K562 (cell line): Measurements from ENCODE around the gene ABHD5. TPM values are rescaled to one million over a fixed set of nuclear protein-coding genes. Genes with fewer than 3 reads are reported as not detected.

Experiments
- ATAC-seq: fragments of 200-7000 bp; cut with Tn5 transposase; 3 replicates; pipeline ENCODE4 v1.9.1; 2020; ENCODE audit warnings: moderate library complexity
- BruUV-seq: library from RNA; stranded (reverse); fragments of 400-500 nt; replicated peaks from 2 replicates; lab custom pipeline; 2021; lab: Mats Ljungman, UMichigan
- CTCF ChIA-PET: fragments of 300-600 bp; formaldehyde crosslinking; extraction: SDS; loops from one replicate; lab custom pipeline; 2021; ENCODE audit warnings: low intra/inter-chr PET ratio; lab: Yijun Ruan, JAX
- POLR2A ChIA-PET: fragments of 300-600, 350-650 bp; sonication (Branson Sonifier 250); formaldehyde crosslinking; extraction: SDS; loops from one replicate; lab custom pipeline; 2021; ENCODE audit warnings: antibody characterized with exemption, inconsistent platforms; lab: Yijun Ruan, JAX
- DNase-seq, 4 experiments: peaks; one replicate each; pipeline versions ENCODE4 v3.0.0 to v3.0.0-alpha.2; 2011 to 2018; ENCODE audit warnings: low spot score in 3 of 4, mixed read lengths in 3 of 4; ENCODE audit errors: extremely low read depth in 1 of 4
- FAIRE-seq: peaks from 2 replicates; lab custom pipeline; 2011; peaks lifted over from hg19 to GRCh38; lab: Jason Lieb, UNC
- H2AFZ ChIP-seq: 2 replicates; pipeline ENCODE4 v1.6.0; 2011; ENCODE audit warnings: low read depth, low read length, control low read depth, inconsistent platforms
- H3K27ac ChIP-seq: fragments of 200-600 bp; 3 replicates; pipeline ENCODE4 v1.8.0; 2011; ENCODE audit warnings: low read depth, mild to moderate bottlenecking, control low read depth, inconsistent platforms, low read length, moderate library complexity, mixed read lengths; ENCODE audit errors: extremely low read depth
- H3K27me3 ChIP-seq, 2 experiments: fragments of 300-600 bp in 1 of 2; 2 replicates in 1 of 2; 3 replicates in 1 of 2; pipeline versions ENCODE4 v1.6.0 to v1.8.0; 2011; ENCODE audit warnings: inconsistent platforms in 2 of 2, low read length in 2 of 2, mild to moderate bottlenecking in 1 of 2, mixed read lengths in 1 of 2, moderate library complexity in 1 of 2; ENCODE audit not compliant: control insufficient read depth in 2 of 2, insufficient read depth in 2 of 2
- H3K36me3 ChIP-seq: fragments of 300-600 bp; 3 replicates; pipeline ENCODE4 v1.8.0; 2011; ENCODE audit warnings: mild to moderate bottlenecking, low read length, inconsistent platforms; ENCODE audit not compliant: control insufficient read depth, insufficient read depth
- H3K4me1 ChIP-seq, 2 experiments: fragments of 200-600 bp in 1 of 2; replicated peaks in 1 of 2; 2 replicates in 1 of 2; 3 replicates in 1 of 2; pipeline versions ENCODE4 v1.5.1 to v1.8.0; 2011; ENCODE audit warnings: inconsistent platforms in 2 of 2, low read length in 2 of 2, mild to moderate bottlenecking in 1 of 2, mixed read lengths in 1 of 2, moderate library complexity in 1 of 2; ENCODE audit not compliant: control insufficient read depth in 2 of 2, insufficient read depth in 2 of 2
- H3K4me2 ChIP-seq: 2 replicates; pipeline ENCODE4 v1.6.1; 2011; ENCODE audit warnings: low read length, control low read depth, inconsistent platforms, mixed read lengths; ENCODE audit not compliant: insufficient read depth
- H3K4me3 ChIP-seq: fragments of 200-600 bp; sonication (generic), shearing (Covaris generic); 2 replicates; pipeline ENCODE4 v1.5.1; 2016; ENCODE audit warnings: control low read depth, inconsistent platforms
- H3K79me2 ChIP-seq: fragments of 200-600 bp; 3 replicates; pipeline ENCODE4 v1.8.0; 2011; ENCODE audit warnings: low read length, inconsistent platforms; ENCODE audit not compliant: control insufficient read depth, insufficient read depth
- H3K9ac ChIP-seq, 2 experiments: 2 replicates each; pipeline versions ENCODE4 v1.6.0 to v1.6.1; 2011; ENCODE audit warnings: low read depth in 2 of 2, low read length in 2 of 2, control low read depth in 1 of 2, inconsistent platforms in 1 of 2, mild to moderate bottlenecking in 1 of 2, mixed read lengths in 1 of 2; ENCODE audit not compliant: insufficient read depth in 1 of 2
- H3K9me1 ChIP-seq: one replicate; pipeline ENCODE4 v1.6.0; 2011; ENCODE audit warnings: inconsistent platforms, mild to moderate bottlenecking, low read length, moderate library complexity; ENCODE audit not compliant: control insufficient read depth, insufficient read depth
- H3K9me3 ChIP-seq: replicated peaks from 2 replicates; pipeline ENCODE4 v1.5.1; 2011; ENCODE audit warnings: low read depth, low read length, inconsistent platforms; ENCODE audit not compliant: control insufficient read depth, insufficient read depth
- H4K20me1 ChIP-seq: replicated peaks from 2 replicates; pipeline ENCODE4 v1.6.1; 2011; ENCODE audit warnings: low read length, inconsistent platforms, mixed read lengths; ENCODE audit not compliant: control insufficient read depth, insufficient read depth
- ARID1B ChIP-seq: fragments of 450-650 bp; IDR thresholded peaks from 2 replicates; pipeline ENCODE4 v1.6.1; 2016; ENCODE audit warnings: antibody characterized with exemption, mild to moderate bottlenecking, inconsistent platforms
- ATF3 ChIP-seq, 2 experiments: fragments of 450-650 bp in 1 of 2; sonication (generic) in 1 of 2; formaldehyde crosslinking in 1 of 2; IDR thresholded peaks in 1 of 2; conservative IDR thresholded peaks in 1 of 2; 2 replicates each; pipeline versions ENCODE4 v1.6.1 to v1.8.1; 2016 to 2023; ENCODE audit warnings: mild to moderate bottlenecking in 2 of 2, moderate library complexity in 2 of 2, inconsistent platforms in 1 of 2, missing genetic modification reagents in 1 of 2
- ATF7 ChIP-seq: fragments of 450-650 bp; IDR thresholded peaks from 2 replicates; pipeline ENCODE4 v1.7.1; 2014; ENCODE audit warnings: mild to moderate bottlenecking, moderate library complexity
- CXXC5 ChIP-seq: fragments of 250-450 bp; sonication (Bioruptor Pico); IDR thresholded peaks from 2 replicates; pipeline ENCODE4 v1.8.0; 2022; ENCODE audit warnings: inconsistent platforms, mild to moderate bottlenecking, moderate library complexity
- EZH2 ChIP-seq: IDR thresholded peaks from 2 replicates; pipeline ENCODE4 v1.6.1; 2012; ENCODE audit warnings: low read depth, mild to moderate bottlenecking, inconsistent platforms, low read length, borderline replicate concordance
- MYC ChIP-seq, 2 experiments: fragments of 250-450 bp in 1 of 2; sonication (Bioruptor Pico) in 1 of 2; IDR thresholded peaks; 2 replicates each; pipeline versions ENCODE4 v1.5.1 to v1.6.1; 2012 to 2021; ENCODE audit warnings: low read depth in 2 of 2, borderline replicate concordance in 1 of 2, improper control_type of control experiment in 1 of 2, low read length in 1 of 2, mild to moderate bottlenecking in 1 of 2, moderate library complexity in 1 of 2
- NFXL1 ChIP-seq: fragments of 450-650 bp; formaldehyde crosslinking; IDR thresholded peaks from 2 replicates; pipeline ENCODE4 v1.4.0; 2021; ENCODE audit warnings: mild to moderate bottlenecking
- NONO ChIP-seq, 2 experiments: fragments of 200-400 bp in 1 of 2; fragments of 450-650 bp in 1 of 2; formaldehyde crosslinking in 1 of 2; IDR thresholded peaks; 2 replicates each; pipeline ENCODE4 v1.6.1; 2017; ENCODE audit warnings: low read depth in 2 of 2, mild to moderate bottlenecking in 2 of 2, moderate library complexity in 2 of 2, low read length in 1 of 2
- NR2C1 ChIP-seq, 2 experiments: fragments of 450-650 bp; IDR thresholded peaks; 2 replicates each; pipeline ENCODE4 v1.6.1; 2017; ENCODE audit warnings: mild to moderate bottlenecking in 2 of 2, antibody characterized with exemption in 1 of 2, inconsistent platforms in 1 of 2, missing compliant biosample characterization in 1 of 2, missing genetic modification characterization in 1 of 2
- PHB ChIP-seq: fragments of 250-450 bp; sonication (Bioruptor Pico); IDR thresholded peaks from 2 replicates; pipeline ENCODE4 v1.5.0; 2021
- POLR2A ChIP-seq: fragments of 450-650 bp; conservative IDR thresholded peaks from 2 replicates; pipeline ENCODE4 v1.6.1; 2016
- SNRNP70 ChIP-seq: fragments of 200-400 bp; formaldehyde crosslinking; optimal IDR thresholded peaks from 2 replicates; pipeline ENCODE3; 2017; ENCODE audit warnings: low read depth, low read length
- SPI1 ChIP-seq: IDR thresholded peaks from 2 replicates; pipeline ENCODE4 v1.6.1; 2011; ENCODE audit warnings: low read depth, low read length, control low read depth, borderline replicate concordance
- TEAD4 ChIP-seq, 2 experiments: sonication (generic) in 1 of 2; formaldehyde crosslinking in 1 of 2; IDR thresholded peaks; 2 replicates each; pipeline versions ENCODE4 v1.6.1 to v1.8.0; 2012 to 2022; ENCODE audit warnings: borderline replicate concordance in 1 of 2, inconsistent platforms in 1 of 2, low read length in 1 of 2, mild to moderate bottlenecking in 1 of 2, missing genetic modification reagents in 1 of 2
- ZNF584 ChIP-seq: fragments of 200-800 bp; sonication (Bioruptor generic); IDR thresholded peaks from 2 replicates; pipeline ENCODE4 v1.6.1; 2016; ENCODE audit warnings: low read depth, mild to moderate bottlenecking, missing genetic modification characterization, missing compliant biosample characterization
- ZNF766 ChIP-seq: fragments of 200-800 bp; sonication (Bioruptor generic); conservative IDR thresholded peaks from 2 replicates; pipeline ENCODE4 v1.6.1; 2016; ENCODE audit warnings: missing genetic modification characterization, missing compliant biosample characterization
- WGBS: fragments of 100-300 bp; shearing (Covaris generic); methylation state at CpG from one replicate; pipeline ENCODE4 v1.1.6; 2016; ENCODE audit warnings: low coverage, mixed read lengths; ENCODE audit not compliant: insufficient coverage; ENCODE audit errors: missing lambda C conversion rate; 5-methylcytosine and 5-hydroxymethylcytosine counted together
- in situ Hi-C: fragments of 300-500 bp; cut with MboI; formaldehyde crosslinking; loops from 4 replicates; pipeline ENCODE4 v1.15.0; 2018; ENCODE audit warnings: inconsistent platforms, mixed read lengths
- intact Hi-C: fragments of 100-400 bp; cut with micrococcal nuclease; formaldehyde crosslinking; loops from 2 replicates; pipeline ENCODE4 v1.14.2; 2022
- polyA plus RNA-seq, 8 experiments: library from polyadenylated mRNA; depleted of rRNA in 4 of 8; stranded (reverse) in 5 of 8; unstranded in 3 of 8; fragments of >200 nt; fragmentation: Nextera tagmentation in 2 of 8; fragmentation: Illumina TruSeq in 1 of 8; extraction: Ambion mirVana in 2 of 8; extraction: Trizol in 1 of 8; gene quantifications; 2 replicates each; pipeline versions ENCODE4 v1.2.1 to v1.2.3, GENCODE V29; 2011 to 2014; ENCODE audit warnings: inconsistent platforms in 1 of 8, missing spikeins in 1 of 8
- total RNA-seq, 7 experiments: library from RNA; depleted of rRNA in 6 of 7; stranded (reverse); fragments of >200 nt in 6 of 7; fragmentation: Illumina TruSeq in 2 of 7; extraction: Trizol in 2 of 7; gene quantifications; 2 replicates each; pipeline versions ENCODE4 v1.2.1 to v1.2.3, GENCODE V29; 2011 to 2021; ENCODE audit warnings: low replicate concordance in 1 of 7

ABHD5 gene
- total and polyA plus RNA-seq, 9 of the 15 experiments (the other 6 are each of a cell fraction or from before 2014, with no cell fraction given), result 27.8 to 61.7 (median 39.9) TPM

GRCh38 chr3:43670635-43671522 is 19.9 kb upstream of the ABHD5 start (continued):
- peak; percentile 66 for TF ChIP-seq ZNF766 (CRISPR knock-in tag)

- 0 out of 4 replicates have a peak overlapping the region, but pooled peaks of 1 of the 2 experiments have one; percentile 17 for H3K9ac ChIP-seq
- ChIA-PET CTCF (no interaction called here), POLR2A (interaction anchor here (1.4 to 6.6 kb wide), 3 partner anchors 12 to 19 kb away, joined by 7 to 32 read pairs (median 8); partner anchors contain the start of gene ABHD5)
- H3K9me3 ChIP-seq, result peaks cover 10% of the 10 kb centered on the region
- in situ Hi-C loops (no loop called here), intact Hi-C loops (no loop called here)
- H3K4me1 ChIP-seq, result peaks cover 23 to 78% of the 10 kb centered on the region in 2 experiments
- H3K4me3 ChIP-seq, result no peak overlapping the region
- no peak for FAIRE-seq
- peak; percentile 13; the same call in 2 of the 3 replicates for ATAC-seq
- H3K79me2 ChIP-seq, result peaks cover 33% of the 10 kb centered on the region
- no peaks in the 10 kb centered on the region for H4K20me1 ChIP-seq
- peak overlapping the region; percentile 50 for H2AFZ ChIP-seq
- DNase-seq, result peak in 1 of 4 experiments; percentile 51
- WGBS, result 18% methylated on average over 3 of the region's 3 CpGs
- no peaks in the 10 kb centered on the region for H3K9me1 ChIP-seq
- peak overlapping the region; percentile 42 for H3K4me2 ChIP-seq
- no peaks in the 10 kb centered on the region for H3K27me3 ChIP-seq
- BruUV-seq, result no TSS peak
- peaks cover 3% of the 10 kb centered on the region; the same call in 1 of the 3 replicates for H3K36me3 ChIP-seq
- peak overlapping the region; percentile 52 for H3K27ac ChIP-seq
- TF ChIP-seq MYC (IDR thresholded peaks at IDR 0.05; ENCODE audit: low read depth, low read length), result no peak
- no peak for TF ChIP-seq MYC (CRISPR knock-in tag; IDR thresholded peaks at IDR 0.05; ENCODE audit: borderline replicate concordance, low read depth)
- no peak for TF ChIP-seq NR2C1 (IDR thresholded peaks at IDR 0.05)
- TF ChIP-seq NR2C1 (tag; IDR thresholded peaks at IDR 0.05), result 0 out of 2 replicates have a peak, but pooled peaks have one; percentile 14
- no peak for TF ChIP-seq ZNF584 (CRISPR knock-in tag)
- no peak for TF ChIP-seq EZH2
- TF ChIP-seq PHB, result no peak
- TF ChIP-seq TEAD4 (IDR thresholded peaks at IDR 0.05; ENCODE audit: low read length), result peak; percentile 18; the same call in 1 of the 2 replicates
- TF ChIP-seq TEAD4 (CRISPR knock-in tag; IDR thresholded peaks at IDR 0.05; ENCODE audit: borderline replicate concordance), result no peak
- no peak for TF ChIP-seq NONO (IDR thresholded peaks at IDR 0.05; ENCODE audit: low read depth in 2 of 2, low read length in 1 of 2)
- TF ChIP-seq POLR2A, result no peak
- peak; percentile 61; the same call in 1 of the 2 replicates for TF ChIP-seq ATF7
- TF ChIP-seq NFXL1, result no peak
- no peak for TF ChIP-seq SNRNP70
- peak; percentile 26; the same call in 1 of the 2 replicates for TF ChIP-seq ARID1B
- TF ChIP-seq SPI1, result peak; percentile 74; the same call in 1 of the 2 replicates
- peak; percentile 24; the same call in 1 of the 2 replicates for TF ChIP-seq CXXC5 (CRISPR knock-in tag)
- peak; percentile 81 for TF ChIP-seq ATF3 (IDR thresholded peaks at IDR 0.05)
- no peak for TF ChIP-seq ATF3 (CRISPR knock-in tag; conservative IDR thresholded peaks at IDR 0.05)
Observed at GRCh38 chr3:43674345-43675085, 16.2 kb upstream of the ABHD5 start.
